DMS153 treated with DMSO at 0.1 percent for 48 hours (cell line): ENCODE results near the gene PLCXD1.
"Not testable (repeated sequence)": the region's sequence is repeated elsewhere in the genome, so short reads cannot be mapped to it uniquely, and the experiment has no call there.

Source experiments
- DNase-seq: peaks from one replicate; lab custom pipeline; 2025; ENCODE audit not compliant: unreplicated experiment; lab: John Stamatoyannopoulos, UW

Gene PLCXD1

DNA sequence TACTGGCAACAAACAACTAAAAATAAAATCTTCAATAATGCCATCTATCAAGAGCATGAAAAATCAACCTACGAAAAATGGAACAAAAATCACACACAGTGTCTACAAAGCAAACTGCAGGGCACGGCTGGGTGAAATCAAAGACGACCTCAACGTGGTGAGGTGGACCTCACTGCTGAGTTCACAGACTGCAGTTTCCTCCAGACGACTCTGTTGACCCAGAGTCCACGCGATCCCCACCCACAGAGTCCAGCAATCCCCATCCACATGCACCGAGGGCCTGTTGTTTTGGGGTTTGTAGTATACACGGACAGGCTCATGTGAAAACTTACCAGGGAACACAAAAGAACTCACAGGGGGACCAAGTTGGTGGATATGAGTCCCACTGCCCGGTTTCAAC is 68.5 kb downstream of the PLCXD1 start:
- DNase-seq, result no peak

DNA sequence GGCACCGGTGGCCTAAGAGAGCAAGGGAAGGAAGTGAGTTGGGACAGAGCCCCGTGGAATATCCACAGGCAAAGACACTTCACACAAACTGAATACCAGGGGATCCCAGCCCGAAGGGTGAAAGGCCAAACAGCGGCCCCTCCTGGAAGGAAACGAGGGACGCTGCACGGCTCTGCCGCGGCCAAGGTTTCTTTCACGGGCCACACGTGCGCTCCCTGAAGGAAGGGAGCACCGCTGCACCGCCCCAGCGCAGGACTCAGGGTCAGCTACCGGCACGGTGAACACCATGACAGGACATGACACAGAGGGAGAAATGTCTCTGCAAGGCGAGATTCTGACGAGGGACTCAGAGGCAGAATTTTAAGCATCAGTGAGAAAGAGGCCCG is 69.0 kb downstream of the PLCXD1 start:
- DNase-seq, result no peak

DNA sequence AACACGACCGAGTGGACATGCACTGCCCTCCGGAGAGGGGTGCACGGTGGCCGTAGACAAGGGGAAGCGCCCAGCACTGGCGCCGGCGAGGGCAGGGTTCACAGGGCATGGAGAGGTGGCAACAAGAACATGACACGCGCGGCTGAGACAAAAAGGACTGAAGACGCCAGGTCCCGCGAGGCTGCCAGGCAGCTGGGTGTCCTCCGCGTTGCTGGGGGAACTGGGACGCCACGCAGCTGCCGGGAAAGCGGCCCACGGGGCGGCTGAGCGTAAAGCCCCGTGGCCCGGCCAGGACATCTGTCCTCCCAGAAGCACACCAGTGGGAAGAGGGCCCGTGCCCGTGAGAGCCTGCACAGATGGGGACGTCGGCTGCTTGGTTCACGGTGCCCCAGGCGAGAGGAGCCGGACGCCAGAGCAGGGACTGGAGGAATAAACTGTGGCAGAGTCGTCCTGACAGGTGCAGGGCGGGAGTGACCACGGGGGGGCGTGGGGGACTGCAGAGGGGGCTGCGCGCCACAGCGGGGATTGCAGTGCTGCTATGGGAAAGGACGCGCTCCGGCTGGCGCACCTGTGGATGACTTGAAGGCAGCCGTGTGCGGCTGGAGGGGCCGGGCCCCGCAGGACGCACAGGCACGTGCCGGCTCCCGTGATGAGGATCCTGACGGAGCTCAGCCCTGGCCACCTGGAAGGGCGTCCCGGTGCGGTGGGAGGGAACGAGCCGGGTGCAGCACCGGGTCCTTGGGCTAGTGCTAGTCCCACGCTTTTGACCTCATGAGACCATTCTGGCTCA is 69.5 kb downstream of the PLCXD1 start:
- DNase-seq, result no peak

DNA sequence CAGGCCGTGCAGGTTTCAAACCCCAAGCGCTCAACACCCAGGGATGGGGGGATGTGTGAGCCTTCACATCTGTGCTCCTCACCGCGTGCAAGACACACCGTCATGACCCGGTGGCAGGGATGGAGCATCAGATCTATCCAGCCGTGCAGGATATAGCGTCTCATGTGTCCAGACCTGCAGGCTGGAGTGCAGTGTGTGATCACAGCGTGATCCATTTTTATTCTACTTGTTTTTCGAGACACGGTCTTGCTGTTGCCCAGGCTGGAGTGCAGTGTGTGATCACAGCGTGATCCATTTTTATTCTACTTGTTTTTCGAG is 70.1 kb downstream of the PLCXD1 start:
- DNase-seq, result not testable (repeated sequence)

DNA sequence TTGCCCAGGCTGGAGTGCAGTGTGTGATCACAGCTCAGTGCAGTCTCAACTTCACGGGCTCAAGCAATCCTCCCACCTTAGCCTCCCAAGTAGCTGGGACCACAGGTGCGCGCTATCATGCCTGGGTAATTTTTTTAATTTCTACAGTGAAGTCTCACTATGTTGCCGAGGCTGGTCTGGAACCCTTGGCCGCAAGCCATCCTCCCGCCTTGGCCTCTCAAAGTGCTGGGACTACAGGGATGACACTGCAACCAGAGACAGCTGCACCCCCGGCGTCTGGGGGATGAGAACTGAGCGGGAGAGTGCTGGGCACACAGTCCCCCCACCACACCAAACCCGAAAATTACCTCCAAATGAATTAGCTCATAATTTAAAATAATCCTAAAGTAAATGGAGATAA is 70.6 kb downstream of the PLCXD1 start:
- DNase-seq, result no peak

DNA sequence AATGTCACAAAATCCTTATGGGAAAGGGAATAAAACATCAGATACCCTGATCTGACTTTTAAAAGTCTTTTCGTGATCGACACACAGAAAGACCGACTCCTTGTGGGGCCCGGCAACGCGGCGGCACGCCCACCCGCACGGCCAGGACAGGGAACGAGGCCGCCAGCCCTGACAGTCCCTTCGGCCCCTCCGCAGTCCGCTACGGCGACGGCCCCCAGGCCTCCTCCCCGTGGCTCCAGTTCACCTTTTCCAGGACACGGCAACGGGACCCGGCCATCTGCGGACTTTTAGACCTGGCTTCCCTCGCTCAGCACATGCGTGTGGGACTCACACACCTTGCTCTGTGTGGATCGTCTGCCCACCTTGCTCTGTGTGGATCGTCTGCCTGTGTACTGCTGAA is 71.0 kb downstream of the PLCXD1 start:
- DNase-seq, result no peak

DNA sequence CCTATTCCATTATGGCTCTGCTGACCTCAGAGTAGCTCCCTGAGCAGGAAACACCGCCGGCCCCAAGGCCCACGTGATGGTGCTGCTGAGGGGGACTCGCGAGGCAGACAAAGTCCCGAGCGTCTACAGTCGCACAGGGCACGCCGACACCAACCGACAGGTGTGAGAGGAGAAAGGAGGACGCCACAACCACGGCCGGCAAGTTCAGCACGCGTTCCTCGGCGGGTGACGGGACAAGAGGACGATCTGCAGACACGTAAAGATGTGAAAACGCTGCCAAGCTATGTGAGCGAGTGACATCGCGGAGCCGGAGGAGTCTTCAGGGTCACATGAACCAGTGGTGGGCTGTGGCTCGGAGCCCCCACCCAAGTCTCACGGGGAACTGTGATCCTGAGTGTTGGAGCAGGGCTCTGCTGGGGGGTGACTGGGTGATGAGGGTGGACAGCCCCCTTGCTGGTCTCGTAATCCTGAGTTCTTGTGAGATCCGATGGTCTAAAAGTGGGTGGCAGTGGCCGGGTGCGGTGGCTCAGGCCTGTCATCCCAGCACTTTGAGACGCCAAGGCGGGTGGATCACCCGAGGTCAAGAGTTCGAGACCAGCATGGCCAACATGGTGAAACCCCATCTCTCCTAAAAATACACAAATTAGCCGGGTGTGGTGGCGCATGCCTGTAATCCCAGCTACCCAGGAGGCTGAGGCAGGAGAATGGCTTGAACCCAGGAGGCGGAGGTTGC is 71.6 kb downstream of the PLCXD1 start:
- DNase-seq, result no peak
